Smooth muscle cell (in vitro differentiated cells): ENCODE results near the gene OGFOD2. TPM values are rescaled to one million over a fixed set of nuclear protein-coding genes. Genes with fewer than 3 reads are reported as not detected.

Source experiments
- DNase-seq: peaks from one replicate; lab custom pipeline; 2025; ENCODE audit not compliant: unreplicated experiment; lab: John Stamatoyannopoulos, UW
- H2AFZ ChIP-seq: fragments of 200-600 bp; sonication (generic); 2 replicates; pipeline ENCODE4 v1.6.0; 2016; ENCODE audit warnings: antibody characterized with exemption, low read depth, mild to moderate bottlenecking
- H3F3A ChIP-seq: fragments of 200-600 bp; sonication (generic); 2 replicates; pipeline ENCODE4 v1.6.0; 2017; ENCODE audit warnings: antibody characterized with exemption, low read depth
- H3K27ac ChIP-seq: fragments of 200-600 bp; sonication (generic); 2 replicates; pipeline ENCODE4 v1.5.1; 2016; ENCODE audit warnings: low read depth, mild to moderate bottlenecking
- H3K27me3 ChIP-seq: fragments of 200-600 bp; sonication (generic); 2 replicates; pipeline ENCODE4 v1.6.1; 2016; ENCODE audit warnings: low read depth, mild to moderate bottlenecking
- H3K36me3 ChIP-seq: fragments of 200-600 bp; sonication (generic); 2 replicates; pipeline ENCODE4 v1.5.1; 2016; ENCODE audit warnings: low read depth
- H3K4me1 ChIP-seq: fragments of 200-600 bp; sonication (generic); 2 replicates; pipeline ENCODE4 v1.5.1; 2016; ENCODE audit warnings: low read depth
- H3K4me2 ChIP-seq: fragments of 200-600 bp; sonication (generic); 2 replicates; pipeline ENCODE4 v1.6.0; 2016; ENCODE audit warnings: mild to moderate bottlenecking
- H3K4me3 ChIP-seq: fragments of 200-600 bp; sonication (generic); 2 replicates; pipeline ENCODE4 v1.5.1; 2016; ENCODE audit warnings: mild to moderate bottlenecking
- H3K79me2 ChIP-seq: fragments of 200-600 bp; sonication (generic); 2 replicates; pipeline ENCODE4 v1.6.0; 2016; ENCODE audit warnings: low read depth, mild to moderate bottlenecking
- H3K9ac ChIP-seq: fragments of 200-600 bp; sonication (generic); 2 replicates; pipeline ENCODE4 v1.6.0; 2016; ENCODE audit warnings: low read depth
- H3K9me3 ChIP-seq: fragments of 200-600 bp; sonication (generic); replicated peaks from 2 replicates; pipeline ENCODE4 v1.5.1; 2016; ENCODE audit warnings: low read depth
- H4K20me1 ChIP-seq: fragments of 200-600 bp; sonication (generic); 2 replicates; pipeline ENCODE4 v1.6.0; 2016; ENCODE audit warnings: low read depth
- WGBS: methylation state at CpG from one replicate; pipeline ENCODE4 v1.1.7; 2016; ENCODE audit warnings: low lambda C conversion rate; 5-methylcytosine and 5-hydroxymethylcytosine counted together
- polyA plus RNA-seq: library from polyadenylated mRNA; unstranded; fragments of >200 nt; fragmentation: Nextera tagmentation; extraction: Ambion mirVana; gene quantifications from 2 replicates; pipeline ENCODE4 v1.2.1, GENCODE V29; 2016
- total RNA-seq: library from RNA; depleted of rRNA; stranded (reverse); fragments of >200 nt; gene quantifications from 2 replicates; pipeline ENCODE4 v1.2.3, GENCODE V29; 2014
- TF ChIP-seq, protein P1 (sequence below): fragments of 200-600 bp; sonication (generic); IDR thresholded peaks from 2 replicates; pipeline ENCODE4 v1.5.1; 2017; ENCODE audit warnings: borderline replicate concordance, mild to moderate bottlenecking, antibody characterized with exemption; ENCODE audit not compliant: insufficient read depth, poor library complexity, severe bottlenecking

The OGFOD2 gene
- total and polyA plus RNA-seq, 2 experiments from 2014 or later: 9.7 to 15.8 TPM

DNA sequence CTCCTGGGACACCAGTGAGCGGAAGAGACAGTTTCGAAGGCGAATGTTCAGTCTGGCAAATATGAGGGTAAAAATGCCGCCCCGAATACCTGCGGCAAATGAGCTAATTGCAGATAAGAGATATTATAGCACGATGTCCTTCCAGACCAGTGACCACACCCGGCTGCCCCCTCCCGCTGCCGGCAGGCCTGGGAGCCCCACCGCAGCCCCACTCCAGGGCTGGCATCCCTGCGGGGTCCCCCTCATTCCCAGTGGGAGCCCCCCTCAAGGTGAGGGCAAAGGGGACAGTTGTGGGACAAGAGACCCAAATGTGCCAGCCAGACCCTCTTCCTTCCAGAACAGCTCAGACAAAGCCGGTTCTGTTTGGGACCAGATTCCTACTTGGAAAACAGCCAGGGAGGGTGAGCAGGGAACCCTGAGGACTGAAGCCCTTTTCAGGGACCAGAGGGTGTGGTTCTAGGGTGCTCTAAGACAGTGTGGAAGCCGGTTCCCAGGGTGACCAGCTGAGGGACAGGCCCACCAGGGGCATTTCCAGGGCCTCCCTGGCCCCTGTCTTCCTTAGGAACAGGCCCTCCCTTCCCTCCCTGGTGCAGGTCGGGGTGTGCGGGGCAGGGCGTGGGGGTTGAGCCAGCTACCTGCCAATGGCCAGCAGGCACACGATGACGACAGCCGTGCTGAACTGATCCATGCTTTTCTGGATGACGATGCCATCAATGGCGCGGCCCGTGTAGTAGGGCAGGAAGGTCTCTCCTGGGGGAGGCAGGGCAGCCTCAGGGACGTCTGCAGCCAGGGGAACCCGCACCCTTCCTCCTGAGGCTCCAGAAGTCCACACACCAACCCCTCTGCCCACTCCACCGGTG, 25.0 kb upstream of the OGFOD2 start:
- peaks cover 5% of the 10 kb centered on the region for H4K20me1 ChIP-seq
- H3K9me3 ChIP-seq: no peaks in the 10 kb centered on the region
- H3K36me3 ChIP-seq: no peaks in the 10 kb centered on the region
- no peak overlapping the region for H3K27ac ChIP-seq
- H3K4me2 ChIP-seq: no peak overlapping the region
- no peak for DNase-seq
- TF ChIP-seq, protein P1, sequence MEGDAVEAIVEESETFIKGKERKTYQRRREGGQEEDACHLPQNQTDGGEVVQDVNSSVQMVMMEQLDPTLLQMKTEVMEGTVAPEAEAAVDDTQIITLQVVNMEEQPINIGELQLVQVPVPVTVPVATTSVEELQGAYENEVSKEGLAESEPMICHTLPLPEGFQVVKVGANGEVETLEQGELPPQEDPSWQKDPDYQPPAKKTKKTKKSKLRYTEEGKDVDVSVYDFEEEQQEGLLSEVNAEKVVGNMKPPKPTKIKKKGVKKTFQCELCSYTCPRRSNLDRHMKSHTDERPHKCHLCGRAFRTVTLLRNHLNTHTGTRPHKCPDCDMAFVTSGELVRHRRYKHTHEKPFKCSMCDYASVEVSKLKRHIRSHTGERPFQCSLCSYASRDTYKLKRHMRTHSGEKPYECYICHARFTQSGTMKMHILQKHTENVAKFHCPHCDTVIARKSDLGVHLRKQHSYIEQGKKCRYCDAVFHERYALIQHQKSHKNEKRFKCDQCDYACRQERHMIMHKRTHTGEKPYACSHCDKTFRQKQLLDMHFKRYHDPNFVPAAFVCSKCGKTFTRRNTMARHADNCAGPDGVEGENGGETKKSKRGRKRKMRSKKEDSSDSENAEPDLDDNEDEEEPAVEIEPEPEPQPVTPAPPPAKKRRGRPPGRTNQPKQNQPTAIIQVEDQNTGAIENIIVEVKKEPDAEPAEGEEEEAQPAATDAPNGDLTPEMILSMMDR: no peak
- H3F3A ChIP-seq: no peaks in the 10 kb centered on the region
- peaks cover 6% of the 10 kb centered on the region for H3K4me1 ChIP-seq
- no peaks in the 10 kb centered on the region for H3K27me3 ChIP-seq
- WGBS: 95% methylated on average over 27 of the region's 27 CpGs
- no peak overlapping the region for H3K9ac ChIP-seq
- no peaks in the 10 kb centered on the region for H3K79me2 ChIP-seq
- H2AFZ ChIP-seq: no peak overlapping the region
- no peak overlapping the region for H3K4me3 ChIP-seq

DNA sequence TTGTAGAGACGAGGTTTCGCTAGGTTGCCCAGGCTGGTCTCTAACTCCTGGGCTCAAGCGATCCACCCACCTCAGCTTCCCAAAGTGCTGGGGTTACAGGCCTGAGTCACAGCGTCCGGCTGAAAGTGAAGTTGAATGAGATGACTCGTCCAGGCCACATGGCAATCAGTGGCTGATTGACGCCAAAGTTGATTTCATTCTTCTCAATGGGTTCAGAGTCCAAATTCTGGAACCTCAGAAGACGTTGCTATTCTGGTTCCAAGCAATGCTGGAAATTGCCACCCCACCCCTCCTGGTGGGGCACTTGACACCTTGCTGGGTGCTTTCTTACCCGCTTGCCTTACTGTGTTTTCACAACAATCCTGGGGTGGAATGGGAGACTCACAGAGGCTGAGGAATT, 23.6 kb upstream of the OGFOD2 start:
- H3K27me3 ChIP-seq: no peaks in the 10 kb centered on the region
- H3K27ac ChIP-seq: peak overlapping the region; percentile 47
- H4K20me1 ChIP-seq: peaks cover 5% of the 10 kb centered on the region
- no peak overlapping the region for H2AFZ ChIP-seq
- no peaks in the 10 kb centered on the region for H3F3A ChIP-seq
- H3K79me2 ChIP-seq: no peaks in the 10 kb centered on the region
- H3K4me3 ChIP-seq: no peak overlapping the region
- H3K9me3 ChIP-seq: no peaks in the 10 kb centered on the region
- TF ChIP-seq, protein P1: no peak
- H3K4me2 ChIP-seq: no peak overlapping the region
- 48% methylated on average over 9 of the region's 9 CpGs for WGBS
- no peaks in the 10 kb centered on the region for H3K36me3 ChIP-seq
- H3K9ac ChIP-seq: no peak overlapping the region
- DNase-seq: no peak
- peaks cover 6% of the 10 kb centered on the region for H3K4me1 ChIP-seq

- Histone ChIP-seq H3F3A (no peaks in the 10 kb centered on the region), H3K27ac (no peak overlapping the region)
- WGBS: 64% methylated on average over 12 of the region's 12 CpGs
Observed at GRCh38 chr12:122951979-122952892, 22.8 kb upstream of the OGFOD2 start.

More at GRCh38 chr12:122951979-122952892, 22.8 kb upstream of the OGFOD2 start:
- Histone ChIP-seq H2AFZ (no peak overlapping the region), H3K27me3 (no peaks in the 10 kb centered on the region), H3K9ac (no peak overlapping the region), H3K4me3 (no peak overlapping the region), H3K79me2 (no peaks in the 10 kb centered on the region), H4K20me1 (peaks cover 5% of the 10 kb centered on the region), H3K4me2 (no peak overlapping the region), H3K9me3 (no peaks in the 10 kb centered on the region), H3K36me3 (no peaks in the 10 kb centered on the region), H3K4me1 (peaks cover 3% of the 10 kb centered on the region)
- TF ChIP-seq, protein P1: peak; percentile 83
- peak; percentile 12 for DNase-seq
